ENCODE measurements around the gene NACC1. TPM values are rescaled to one million over a fixed set of nuclear protein-coding genes. Genes with fewer than 3 reads are reported as not detected.

NACC1 gene
- total and polyA plus RNA-seq, 2 of the 8 experiments (the other 6 are each of a cell fraction or from before 2014, with no cell fraction given), result 234 to 301 TPM

DNA sequence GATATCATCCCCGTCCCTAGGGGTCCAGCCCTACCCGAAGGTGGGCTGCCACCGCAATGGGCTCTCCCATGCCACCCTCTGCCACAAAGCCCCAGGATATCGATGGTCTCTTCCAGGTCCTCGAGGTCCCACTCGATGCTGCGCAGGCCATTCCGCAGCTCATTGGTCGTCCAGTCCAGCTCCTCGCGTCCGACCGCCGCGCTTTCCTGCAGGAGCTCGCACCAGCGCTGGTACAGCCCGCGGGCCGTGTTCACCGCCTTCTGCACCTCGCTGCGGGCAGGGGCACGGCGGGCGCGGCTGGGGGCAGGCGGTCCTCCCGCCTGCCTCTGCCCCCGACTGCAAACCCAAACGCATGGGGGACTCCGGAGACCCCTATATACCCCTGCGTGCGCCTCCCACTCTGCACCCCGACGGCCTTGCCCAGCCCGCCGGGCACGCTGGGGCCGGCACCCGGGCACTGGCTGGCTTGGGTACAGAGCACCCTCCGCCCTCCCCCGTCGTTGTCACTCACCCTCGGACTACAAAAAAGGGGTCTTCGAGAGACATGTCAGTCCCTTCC, 31.6 kb downstream of the NACC1 start (continued):
- TF ChIP-seq POLR2AphosphoS5 (IDR thresholded peaks at IDR 0.05; ENCODE audit: low read depth, low read length) (peak; percentile 64), SUZ12 (IDR thresholded peaks at IDR 0.05; ENCODE audit: low read length) (0 out of 2 replicates have a peak, but pooled peaks have one; percentile 24), POLR2A (IDR thresholded peaks at IDR 0.05; ENCODE audit: control extremely low read depth in 1 of 2, low read depth in 2 of 2, low read length in 2 of 2) (peak; percentile 43 to 47; a peak in 2 of 3 replicates), GTF2F1 (IDR thresholded peaks at IDR 0.05; ENCODE audit: borderline replicate concordance, low read depth, low read length) (no peak), PHF8 (conservative IDR thresholded peaks at IDR 0.05; ENCODE audit: low read depth, low read length) (peak; percentile 56)

Data from H1 (cell line).